ENCODE results near the gene ERICH2.

DNA sequence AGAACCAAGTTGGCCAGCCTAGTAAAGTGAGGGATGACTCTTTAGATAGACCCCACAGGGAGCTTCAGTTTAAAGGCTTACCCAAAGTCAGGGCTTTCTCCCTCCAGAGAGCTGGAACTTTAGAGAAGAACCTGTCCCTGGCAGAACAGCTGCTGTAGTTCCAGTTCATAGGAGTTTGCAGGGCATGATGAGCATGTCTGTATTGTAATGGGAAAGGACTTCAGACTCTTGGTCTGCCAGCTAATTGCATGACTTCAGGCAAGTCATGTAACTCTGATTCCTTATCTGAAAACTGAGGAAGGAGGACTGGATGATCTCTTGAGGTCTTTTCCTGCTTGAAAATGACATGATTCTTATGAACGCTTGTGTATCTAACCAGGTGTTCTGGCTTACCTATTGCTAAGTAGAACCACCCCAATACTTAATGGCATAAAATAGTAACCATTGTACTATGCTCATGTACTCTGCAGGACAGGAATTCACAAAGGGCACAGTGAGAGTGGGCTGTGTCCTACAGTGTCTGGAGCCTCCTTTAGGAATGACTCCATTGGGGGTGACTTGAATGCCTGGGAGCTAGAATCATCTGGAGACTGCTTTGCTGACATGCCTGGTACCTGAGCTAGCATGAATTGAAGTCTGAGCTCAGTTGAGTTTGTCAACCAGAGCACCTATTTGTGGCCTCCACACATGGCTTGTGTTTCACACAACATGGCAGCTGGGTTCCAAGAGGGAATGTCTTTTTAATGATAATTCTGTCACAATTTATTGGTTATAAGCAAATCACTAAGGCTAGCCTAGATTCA is 36.2 kb upstream of the ERICH2 start:
- TF ChIP-seq, protein P1, sequence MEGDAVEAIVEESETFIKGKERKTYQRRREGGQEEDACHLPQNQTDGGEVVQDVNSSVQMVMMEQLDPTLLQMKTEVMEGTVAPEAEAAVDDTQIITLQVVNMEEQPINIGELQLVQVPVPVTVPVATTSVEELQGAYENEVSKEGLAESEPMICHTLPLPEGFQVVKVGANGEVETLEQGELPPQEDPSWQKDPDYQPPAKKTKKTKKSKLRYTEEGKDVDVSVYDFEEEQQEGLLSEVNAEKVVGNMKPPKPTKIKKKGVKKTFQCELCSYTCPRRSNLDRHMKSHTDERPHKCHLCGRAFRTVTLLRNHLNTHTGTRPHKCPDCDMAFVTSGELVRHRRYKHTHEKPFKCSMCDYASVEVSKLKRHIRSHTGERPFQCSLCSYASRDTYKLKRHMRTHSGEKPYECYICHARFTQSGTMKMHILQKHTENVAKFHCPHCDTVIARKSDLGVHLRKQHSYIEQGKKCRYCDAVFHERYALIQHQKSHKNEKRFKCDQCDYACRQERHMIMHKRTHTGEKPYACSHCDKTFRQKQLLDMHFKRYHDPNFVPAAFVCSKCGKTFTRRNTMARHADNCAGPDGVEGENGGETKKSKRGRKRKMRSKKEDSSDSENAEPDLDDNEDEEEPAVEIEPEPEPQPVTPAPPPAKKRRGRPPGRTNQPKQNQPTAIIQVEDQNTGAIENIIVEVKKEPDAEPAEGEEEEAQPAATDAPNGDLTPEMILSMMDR (IDR thresholded peaks at IDR 0.05), result no peak
- no peak for TF ChIP-seq POLR2A (IDR thresholded peaks at IDR 0.05)

Data from esophagus squamous epithelium (tissue), 4 donors.